GM04504 (cell line): ENCODE measurements around the gene TUBD1.
"Not testable (repeated sequence)": the region's sequence is repeated elsewhere in the genome, so short reads cannot be mapped to it uniquely, and the experiment has no call there.

Experiments
- DNase-seq: peaks from one replicate; pipeline ENCODE4 v3.0.0-alpha.2; 2012; ENCODE audit warnings: low read depth

TUBD1 gene

DNA sequence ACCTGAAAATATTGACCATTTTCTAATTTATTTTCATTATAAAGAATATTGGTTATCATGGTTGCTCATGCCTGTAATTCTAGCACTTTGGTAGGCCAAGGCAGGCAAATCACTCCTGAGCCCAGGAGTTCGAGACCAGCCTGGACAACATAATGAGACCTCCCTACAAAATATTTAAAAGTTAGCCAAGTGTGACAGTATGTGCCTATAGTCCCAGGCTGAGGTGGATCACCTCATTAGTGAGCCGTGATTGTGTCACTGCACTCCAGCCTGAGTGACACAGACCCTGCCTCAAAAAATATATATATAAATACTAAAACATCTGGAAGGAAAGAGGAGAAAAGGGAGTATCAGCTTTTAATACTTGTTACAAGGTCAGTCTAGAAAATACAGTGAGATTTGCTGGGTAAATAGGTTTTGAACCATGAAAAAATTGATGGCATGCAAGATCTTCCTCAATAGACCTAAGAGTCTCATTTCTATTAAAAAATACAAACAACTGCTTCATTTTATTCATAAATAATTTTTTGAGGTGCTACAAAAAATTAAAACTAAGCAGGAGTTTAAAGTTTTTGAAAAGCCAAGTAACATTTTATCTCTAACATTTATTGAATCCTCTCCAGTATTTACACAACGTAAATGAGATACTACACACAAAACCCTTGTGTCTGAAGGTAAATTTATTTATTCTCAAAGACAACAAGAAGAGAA is 47.7 kb downstream of the TUBD1 start:
- DNase-seq = no peak

DNA sequence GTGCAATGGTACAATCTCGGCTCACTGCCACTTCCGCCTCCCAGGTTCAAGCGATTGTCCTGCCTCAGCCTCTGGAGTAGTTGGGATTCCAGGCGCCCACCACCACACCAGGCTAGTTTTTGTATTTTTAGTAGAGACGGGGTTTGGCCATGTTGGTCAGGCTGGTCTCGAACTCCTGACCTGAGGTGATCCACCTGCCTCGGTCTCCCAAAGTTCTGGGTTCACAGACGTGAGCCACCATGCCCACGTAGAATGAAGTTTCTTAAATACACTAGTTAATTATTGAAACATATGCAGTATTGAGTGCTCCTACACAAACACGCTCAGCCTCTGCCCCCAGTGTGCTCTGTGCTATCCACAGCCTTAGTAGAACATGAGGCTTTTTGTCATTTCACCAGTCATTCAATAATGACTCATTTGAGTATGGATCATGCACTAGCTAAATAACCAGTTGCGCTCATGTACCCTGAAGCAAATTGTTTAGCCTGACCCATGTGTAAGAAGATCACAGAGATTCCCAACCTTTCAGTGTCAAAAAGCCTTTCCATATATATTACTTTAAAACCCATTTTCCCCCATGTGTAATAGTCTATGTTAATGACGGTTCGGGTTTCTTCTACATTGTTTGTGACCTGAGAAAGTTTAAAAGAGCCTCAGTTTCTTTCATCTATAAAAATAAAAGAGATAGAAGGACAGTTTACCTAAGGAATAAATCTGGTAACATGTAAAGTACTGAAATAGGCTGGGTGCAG is 49.7 kb downstream of the TUBD1 start:
- peak; percentile 92 for DNase-seq

- DNase-seq = not testable (repeated sequence)
These were observed 50.9 kb downstream of the TUBD1 start for GRCh38 chr17:59841882-59842263.

GRCh38 chr17:59841091-59841881 is 51.5 kb downstream of the TUBD1 start:
- not testable (repeated sequence) for DNase-seq

- no peak for DNase-seq
These were observed 52.2 kb downstream of the TUBD1 start for GRCh38 chr17:59840329-59841090.

- no peak for DNase-seq
These were observed 53.0 kb downstream of the TUBD1 start for GRCh38 chr17:59839651-59840328.

GRCh38 chr17:59838052-59838916 is 54.5 kb downstream of the TUBD1 start:
- DNase-seq = no peak

- DNase-seq = peak; percentile 99
These were observed 55.3 kb downstream of the TUBD1 start for GRCh38 chr17:59837308-59838051.

- no peak for DNase-seq
These were observed 59.8 kb downstream of the TUBD1 start for GRCh38 chr17:59832883-59833379.

- DNase-seq = no peak
These were observed 61.8 kb downstream of the TUBD1 start for GRCh38 chr17:59830846-59831486.

- DNase-seq = no peak
These were observed 62.6 kb downstream of the TUBD1 start for GRCh38 chr17:59830007-59830630.

- peak; percentile 98 for DNase-seq
These were observed 63.3 kb downstream of the TUBD1 start for GRCh38 chr17:59829217-59830006.

GRCh38 chr17:59828819-59829216 is 63.9 kb downstream of the TUBD1 start:
- not testable (repeated sequence) for DNase-seq

- no peak for DNase-seq
These were observed 64.3 kb downstream of the TUBD1 start for GRCh38 chr17:59828478-59828760.

DNA sequence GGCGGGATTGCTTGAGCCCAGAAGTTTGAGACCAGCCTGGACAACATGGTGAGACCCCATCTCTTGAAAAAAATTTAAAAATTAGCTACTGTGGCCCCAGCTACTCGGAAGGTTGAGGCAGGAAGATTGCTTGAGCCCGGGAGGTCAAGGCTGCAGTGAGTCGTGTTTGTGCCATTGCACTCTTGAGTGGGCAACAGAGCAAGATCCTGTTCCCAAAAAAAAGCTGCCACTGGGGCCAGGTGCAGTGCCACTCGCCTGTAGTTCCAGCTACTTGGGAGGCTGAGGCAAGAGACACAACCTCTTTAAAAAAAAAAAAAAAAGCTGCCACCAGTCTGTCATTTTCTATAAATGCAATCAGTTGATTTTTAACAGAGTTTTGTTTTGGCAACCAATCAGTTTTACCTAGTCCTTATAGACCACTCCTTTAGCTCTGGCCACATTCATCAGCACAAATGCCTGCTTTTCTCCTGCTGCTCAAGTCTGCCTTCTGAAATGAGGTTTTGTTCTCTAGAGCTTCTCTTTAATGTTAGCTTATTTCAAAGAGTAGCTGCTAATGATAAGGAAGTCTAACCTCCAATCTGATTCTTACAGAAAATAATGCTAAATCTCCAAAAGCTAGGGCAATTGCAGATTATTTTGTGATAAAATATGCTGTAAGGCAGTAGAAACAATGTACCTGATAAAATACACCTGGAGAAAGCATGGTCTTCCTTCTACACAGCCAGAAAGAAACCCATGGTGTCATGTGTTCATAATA is 64.8 kb downstream of the TUBD1 start:
- DNase-seq = no peak

DNA sequence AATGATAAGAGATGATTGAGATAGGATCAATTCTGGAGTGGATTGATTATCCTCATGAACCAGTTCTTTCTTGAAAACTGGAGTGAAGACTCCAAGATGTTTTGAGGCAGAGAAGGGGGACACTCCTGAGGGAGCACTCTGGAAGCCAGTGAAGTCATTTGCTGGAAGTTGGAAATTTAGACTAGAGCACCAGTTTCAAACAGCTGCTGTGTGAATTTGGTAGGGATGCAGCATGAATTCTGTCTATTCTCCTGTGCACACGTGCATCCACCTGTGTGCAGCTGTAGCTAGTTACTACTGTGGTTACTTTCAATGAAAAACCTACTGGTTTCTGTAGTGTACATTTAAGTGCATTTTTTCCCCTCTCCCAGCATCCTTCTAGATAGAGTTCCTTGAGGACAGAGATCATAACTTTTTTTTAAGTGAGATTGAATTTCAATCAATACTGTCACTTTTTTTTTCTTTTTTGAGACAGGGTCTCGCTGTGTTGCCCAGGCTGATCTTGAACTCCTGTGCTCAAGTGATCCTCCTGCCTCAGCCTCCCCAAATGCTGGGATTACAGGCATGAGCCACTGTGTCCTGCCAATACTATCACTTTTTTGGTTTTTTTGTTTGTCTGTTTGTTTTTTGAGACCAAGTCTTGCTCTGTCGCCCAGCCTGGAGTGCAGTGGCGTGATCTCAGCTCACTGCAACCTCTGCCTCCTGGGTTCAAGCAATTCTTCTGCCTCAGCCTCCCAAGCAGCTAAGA is 65.9 kb downstream of the TUBD1 start:
- DNase-seq = no peak
